Medulla oblongata (tissue), 1 donor: ENCODE data around the gene KAT6B.

Experiments used
- DNase-seq: peaks from one replicate; pipeline ENCODE4 v3.0.0-alpha.2; 2015; ENCODE audit errors: extremely low spot score

The KAT6B gene

DNA sequence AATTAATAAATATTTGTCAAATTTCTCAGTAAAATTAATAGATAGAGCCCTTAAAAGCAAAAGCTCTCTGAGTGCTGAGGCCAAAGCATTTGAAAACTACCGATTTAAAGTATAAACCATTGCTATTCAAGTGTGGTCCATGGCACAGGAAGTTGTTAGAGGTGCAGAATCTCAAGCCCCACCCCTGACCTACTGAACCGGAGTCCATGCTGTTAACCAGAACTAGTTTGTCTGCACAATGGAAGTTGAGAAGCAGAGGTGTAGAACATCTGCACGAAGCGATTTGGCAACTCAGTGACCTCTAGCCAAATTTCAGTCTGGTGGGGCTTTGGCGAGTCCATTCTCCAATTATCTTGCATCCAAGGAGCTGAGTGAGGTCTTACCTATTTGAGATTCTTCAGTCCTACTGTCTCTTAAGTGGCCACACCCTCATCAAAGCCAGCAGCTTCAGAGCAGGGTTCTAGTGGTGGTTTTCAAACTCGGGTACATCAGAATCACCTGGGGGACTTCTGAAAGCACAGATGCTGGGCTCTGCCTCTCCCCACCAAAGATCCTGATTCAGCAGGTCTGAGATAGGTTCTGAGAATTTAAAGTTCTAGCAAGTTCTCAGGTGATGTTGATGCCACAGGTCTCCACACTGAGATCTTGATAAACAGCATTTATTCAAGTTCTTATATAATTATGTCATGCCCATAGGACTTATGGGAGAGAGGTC, 188.3 kb downstream of the KAT6B start:
- DNase-seq = no peak

GRCh38 chr10:75015442-75015841, 189.0 kb downstream of the KAT6B start:
- no peak for DNase-seq

DNA sequence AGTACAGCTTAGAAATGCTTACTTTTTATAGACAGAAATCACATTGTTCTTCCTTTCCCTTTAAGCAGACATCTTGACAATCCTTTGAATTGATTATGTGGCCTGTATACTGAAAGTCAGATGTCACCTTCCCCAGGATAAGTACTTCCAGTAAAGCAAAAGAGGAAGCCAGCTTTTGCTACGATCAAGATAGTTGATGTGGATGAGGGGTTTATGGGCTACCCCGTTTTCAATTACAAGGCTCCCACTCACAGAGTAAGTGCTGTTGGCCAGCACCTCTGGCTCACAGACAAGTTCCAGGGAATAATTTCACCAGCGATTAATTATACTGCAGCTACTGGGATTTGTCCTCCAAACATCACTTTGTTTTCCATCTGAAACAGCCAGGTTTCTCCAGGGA, 189.9 kb downstream of the KAT6B start:
- no peak for DNase-seq

GRCh38 chr10:75018251-75018650, 191.9 kb downstream of the KAT6B start:
- no peak for DNase-seq

GRCh38 chr10:75018686-75019307, 192.4 kb downstream of the KAT6B start:
- peak; percentile 37 for DNase-seq

GRCh38 chr10:75019370-75019769, 193.0 kb downstream of the KAT6B start:
- DNase-seq = peak; percentile 61

GRCh38 chr10:75020168-75020567, 193.8 kb downstream of the KAT6B start:
- DNase-seq = no peak

DNA sequence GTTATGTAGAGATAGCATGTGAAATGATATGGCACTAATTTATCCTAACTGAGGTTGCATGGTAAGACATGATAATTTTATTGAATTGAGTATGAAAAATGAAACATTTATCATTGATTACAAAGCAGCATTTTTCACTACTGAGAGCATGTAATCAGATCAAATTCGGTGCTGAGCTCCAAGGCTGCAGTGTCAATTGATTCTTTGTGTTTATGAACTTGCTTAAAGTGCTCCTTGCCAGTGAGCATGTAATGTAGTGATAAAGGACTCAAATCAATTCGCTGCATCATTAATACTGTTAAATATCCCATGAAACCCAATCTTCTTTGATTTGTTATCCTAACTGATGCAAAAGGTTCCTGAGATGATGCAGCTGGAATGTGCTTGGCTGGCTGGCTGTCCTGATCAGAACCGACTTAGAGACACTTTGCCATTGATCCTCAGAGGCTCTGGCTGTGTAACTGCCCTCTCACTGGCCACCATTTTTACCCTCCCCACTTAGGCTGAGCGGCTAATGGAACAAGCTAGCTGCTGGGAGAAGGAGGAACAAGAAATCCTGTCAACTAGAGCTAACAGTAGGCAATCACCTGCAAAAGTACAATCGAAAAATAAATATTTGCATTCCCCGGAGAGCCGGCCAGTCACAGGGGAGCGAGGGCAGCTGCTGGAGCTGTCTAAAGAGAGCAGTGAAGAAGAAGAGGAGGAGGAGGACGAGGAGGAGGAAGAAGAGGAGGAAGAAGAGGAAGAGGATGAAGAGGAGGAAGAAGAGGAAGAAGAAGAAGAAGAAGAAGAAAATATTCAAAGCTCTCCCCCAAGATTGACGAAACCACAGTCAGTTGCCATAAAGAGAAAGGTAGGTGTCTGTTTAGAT, 195.2 kb downstream of the KAT6B start:
- no peak for DNase-seq

- no peak for DNase-seq
These were observed 196.7 kb downstream of the KAT6B start for GRCh38 chr10:75023074-75023473.

GRCh38 chr10:75024971-75025523, 198.6 kb downstream of the KAT6B start:
- DNase-seq = no peak

GRCh38 chr10:75028049-75028448, 201.6 kb downstream of the KAT6B start:
- DNase-seq = no peak

- DNase-seq = no peak
These were observed 202.3 kb downstream of the KAT6B start for GRCh38 chr10:75028748-75029147.

DNA sequence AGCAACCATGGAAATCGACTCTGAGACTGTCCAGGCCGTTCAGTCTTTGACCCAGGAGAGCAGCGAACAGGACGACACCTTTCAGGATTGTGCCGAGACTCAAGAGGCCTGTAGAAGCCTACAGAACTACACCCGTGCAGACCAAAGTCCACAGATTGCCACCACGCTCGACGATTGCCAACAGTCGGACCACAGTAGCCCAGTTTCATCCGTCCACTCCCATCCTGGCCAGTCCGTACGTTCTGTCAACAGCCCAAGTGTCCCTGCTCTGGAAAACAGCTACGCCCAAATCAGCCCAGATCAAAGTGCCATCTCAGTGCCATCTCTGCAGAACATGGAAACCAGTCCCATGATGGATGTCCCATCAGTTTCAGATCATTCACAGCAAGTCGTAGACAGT, 203.0 kb downstream of the KAT6B start:
- no peak for DNase-seq

DNA sequence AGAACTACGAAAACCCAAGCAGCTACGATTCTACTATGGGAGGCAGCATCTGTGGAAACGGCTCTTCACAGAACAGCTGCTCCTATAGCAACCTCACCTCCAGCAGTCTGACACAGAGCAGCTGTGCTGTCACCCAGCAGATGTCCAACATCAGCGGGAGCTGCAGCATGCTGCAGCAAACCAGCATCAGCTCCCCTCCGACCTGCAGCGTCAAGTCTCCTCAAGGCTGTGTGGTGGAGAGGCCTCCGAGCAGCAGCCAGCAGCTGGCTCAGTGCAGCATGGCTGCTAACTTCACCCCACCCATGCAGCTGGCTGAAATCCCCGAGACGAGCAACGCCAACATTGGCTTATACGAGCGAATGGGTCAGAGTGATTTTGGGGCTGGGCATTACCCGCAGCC, 203.5 kb downstream of the KAT6B start:
- DNase-seq = no peak

GRCh38 chr10:75030371-75030770, 204.0 kb downstream of the KAT6B start:
- no peak for DNase-seq

- DNase-seq = no peak
These were observed 205.7 kb downstream of the KAT6B start for GRCh38 chr10:75032119-75032518.

DNA sequence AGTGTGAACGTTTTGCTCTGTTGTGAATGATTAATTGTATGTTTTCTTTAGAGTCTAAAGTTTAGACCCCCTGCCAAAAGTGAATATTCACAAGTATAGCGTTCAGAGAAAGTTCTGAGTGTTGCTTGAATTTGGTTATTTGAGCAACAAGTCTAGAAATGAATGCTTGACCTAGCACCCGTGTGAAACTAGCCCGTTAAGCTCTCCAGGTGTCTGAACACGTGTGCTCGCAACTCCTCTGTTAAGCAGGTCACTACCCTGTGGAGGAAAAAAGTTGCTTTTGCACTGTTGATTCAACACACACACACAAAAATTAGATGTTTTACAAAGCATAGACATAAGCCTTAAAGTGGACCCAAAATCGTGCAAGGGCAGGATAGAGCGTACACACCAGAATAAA, 206.4 kb downstream of the KAT6B start:
- no peak for DNase-seq

DNA sequence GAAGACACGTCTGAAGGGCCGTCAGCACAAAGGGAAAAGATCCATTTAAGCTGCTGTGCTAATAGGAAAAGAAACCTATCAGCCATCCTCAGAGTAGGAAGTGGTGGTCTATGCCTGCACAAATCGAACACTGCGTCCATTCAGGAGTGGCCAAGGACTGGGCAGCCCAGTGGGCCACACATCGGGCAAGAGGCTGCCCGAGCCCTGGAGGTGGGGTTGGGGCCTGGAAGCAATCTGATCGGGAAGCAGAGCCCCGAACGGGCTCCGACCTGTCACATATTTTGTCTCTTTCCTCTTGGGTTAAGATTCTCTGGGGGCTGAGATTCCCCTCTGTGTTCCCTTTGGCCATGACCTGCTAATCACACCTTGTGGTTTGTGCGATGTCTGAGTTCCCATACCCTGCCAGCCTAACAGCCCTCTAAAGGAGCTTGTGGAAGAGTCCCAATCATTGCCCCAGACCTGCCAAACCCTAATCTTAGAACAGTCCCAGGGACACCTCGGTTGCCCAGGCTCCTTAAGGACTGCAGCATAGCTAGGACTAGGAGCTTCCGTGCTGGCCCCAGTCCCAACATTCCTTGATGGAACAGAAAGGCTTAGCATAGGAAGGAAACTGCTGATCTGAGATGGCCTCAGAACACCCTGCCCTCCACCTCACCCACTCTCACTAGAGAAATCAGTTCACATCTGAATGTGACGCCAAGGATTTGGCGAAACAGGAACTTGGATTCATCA, 207.2 kb downstream of the KAT6B start:
- DNase-seq = no peak

DNA sequence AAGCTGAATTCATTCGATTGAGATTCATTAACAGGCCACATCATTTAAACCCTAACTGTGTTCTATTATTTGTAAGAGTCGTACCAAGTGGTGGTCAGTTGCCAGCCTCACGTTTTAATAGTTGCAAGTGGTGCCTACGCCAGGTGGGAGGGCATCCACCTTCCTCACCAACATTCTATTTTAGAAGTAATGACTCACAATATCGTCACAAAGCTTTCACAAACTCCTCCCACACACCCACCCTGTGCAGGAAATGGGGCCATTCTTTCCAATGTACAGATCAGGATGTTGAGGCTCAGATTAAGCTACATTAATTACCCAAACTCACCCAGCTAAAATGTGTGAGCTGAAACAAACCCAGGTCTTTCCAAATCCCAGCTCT, 207.7 kb downstream of the KAT6B start:
- no peak for DNase-seq

DNA sequence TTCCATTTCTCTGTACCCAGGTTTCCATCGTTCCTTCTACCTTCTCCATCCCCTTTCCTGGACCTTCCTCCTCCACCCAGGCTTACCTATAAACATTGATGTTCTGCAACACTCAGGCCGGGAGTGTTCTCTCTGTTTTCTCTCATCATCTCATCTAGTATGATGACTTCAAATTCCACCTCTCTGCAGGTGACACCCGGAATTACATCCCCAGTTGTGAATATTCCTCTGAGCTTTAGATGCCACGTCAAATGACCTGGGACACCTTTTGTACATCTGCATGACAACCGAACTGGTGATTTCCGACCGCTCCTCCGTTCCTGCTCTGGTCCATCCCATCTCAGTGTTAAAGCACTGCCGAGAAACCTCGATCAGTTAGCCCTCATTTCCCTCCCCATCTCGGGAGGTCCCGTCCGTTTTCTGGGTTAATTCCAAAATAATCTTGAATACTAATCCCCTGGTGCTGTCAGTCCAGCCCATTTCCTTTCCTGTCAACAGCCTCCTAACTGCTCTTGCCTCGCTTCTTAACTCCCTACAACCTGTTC, 208.4 kb downstream of the KAT6B start:
- no peak for DNase-seq

DNA sequence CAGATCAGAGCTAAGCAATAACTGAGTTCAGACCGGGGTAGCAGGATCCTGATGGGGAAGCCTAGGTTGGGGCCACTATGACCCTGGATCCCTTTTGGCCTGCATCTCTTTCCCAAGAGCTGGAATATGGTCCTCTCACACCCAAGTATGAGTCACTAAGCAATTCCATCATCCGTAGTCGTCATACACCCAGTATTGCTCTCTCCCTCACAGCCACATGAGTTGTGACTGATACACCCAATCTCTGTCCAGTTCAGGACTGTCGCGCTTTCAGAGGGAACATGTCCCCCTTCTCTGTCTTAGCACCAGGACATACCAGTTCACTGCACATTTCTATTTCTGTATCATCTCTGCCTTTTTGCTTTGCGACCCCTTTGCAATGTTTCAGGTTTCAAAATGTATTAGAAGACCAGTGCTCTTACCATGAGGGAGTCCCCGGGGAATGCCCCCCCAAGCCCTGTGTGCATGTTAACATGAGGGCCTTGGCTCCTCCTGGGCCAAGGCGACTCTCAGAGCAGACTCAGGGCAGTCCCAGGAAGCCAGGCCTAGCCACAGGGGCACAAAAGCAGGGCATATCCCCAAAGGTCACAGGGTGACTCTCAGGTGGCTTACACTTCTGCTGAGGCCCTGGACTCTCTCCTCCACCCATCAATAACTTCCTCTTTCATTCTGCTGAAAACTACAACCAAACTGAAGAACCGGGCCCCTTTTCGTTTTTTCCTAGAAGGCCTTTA, 209.7 kb downstream of the KAT6B start:
- no peak for DNase-seq
